ENCODE results near the gene TSSK1B.
"Not testable (repeated sequence)": the region's sequence is repeated elsewhere in the genome, so short reads cannot be mapped to it uniquely, and the experiment has no call there.

The TSSK1B gene, protein sequence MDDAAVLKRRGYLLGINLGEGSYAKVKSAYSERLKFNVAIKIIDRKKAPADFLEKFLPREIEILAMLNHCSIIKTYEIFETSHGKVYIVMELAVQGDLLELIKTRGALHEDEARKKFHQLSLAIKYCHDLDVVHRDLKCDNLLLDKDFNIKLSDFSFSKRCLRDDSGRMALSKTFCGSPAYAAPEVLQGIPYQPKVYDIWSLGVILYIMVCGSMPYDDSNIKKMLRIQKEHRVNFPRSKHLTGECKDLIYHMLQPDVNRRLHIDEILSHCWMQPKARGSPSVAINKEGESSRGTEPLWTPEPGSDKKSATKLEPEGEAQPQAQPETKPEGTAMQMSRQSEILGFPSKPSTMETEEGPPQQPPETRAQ

DNA sequence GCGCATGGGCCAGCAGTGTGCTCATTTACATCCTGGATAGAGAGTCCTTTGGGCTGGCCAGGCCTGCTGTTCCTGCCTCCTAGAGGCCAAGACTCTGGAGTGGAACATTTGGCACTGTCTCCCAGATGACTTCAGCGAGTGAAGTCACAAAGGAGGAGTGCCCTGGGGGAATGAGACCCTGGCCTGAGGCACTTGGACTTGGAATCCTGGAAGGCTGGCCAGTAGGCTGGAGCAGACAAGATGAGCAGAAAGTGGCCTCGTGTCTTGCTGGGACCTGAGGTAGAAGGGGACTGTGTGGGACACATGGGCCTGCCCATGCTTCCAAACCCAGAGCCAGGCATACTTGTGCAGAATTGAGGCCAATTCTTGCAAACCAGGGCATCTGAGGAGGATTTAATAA lies at the start of gene TSSK1B:
TSSK1B (minus strand) TSS at position 101 of the 400 bp plus-strand sequence. CDS start 150 bp downstream, outside the sequence.
- no peak for DNase-seq

DNA sequence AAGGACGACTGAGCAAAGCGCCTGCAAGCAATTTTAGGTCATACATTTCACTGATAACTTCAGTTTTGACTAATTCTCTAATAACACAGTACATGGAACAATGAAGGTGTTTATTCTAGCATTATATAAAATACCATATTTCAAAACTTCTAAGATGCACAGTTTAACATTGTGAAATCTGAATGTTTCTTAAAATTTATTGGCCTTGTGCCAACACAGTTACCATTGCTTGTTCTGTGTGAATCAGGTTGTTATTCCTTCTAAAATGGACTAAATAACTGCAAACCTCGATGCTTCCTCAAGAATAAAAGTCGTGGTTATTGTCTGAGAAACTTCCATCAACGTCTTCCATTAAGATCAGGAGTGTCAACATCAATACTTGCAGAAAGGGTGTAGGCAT lies 45.5 kb upstream of the TSSK1B start:
- no peak for DNase-seq

DNA sequence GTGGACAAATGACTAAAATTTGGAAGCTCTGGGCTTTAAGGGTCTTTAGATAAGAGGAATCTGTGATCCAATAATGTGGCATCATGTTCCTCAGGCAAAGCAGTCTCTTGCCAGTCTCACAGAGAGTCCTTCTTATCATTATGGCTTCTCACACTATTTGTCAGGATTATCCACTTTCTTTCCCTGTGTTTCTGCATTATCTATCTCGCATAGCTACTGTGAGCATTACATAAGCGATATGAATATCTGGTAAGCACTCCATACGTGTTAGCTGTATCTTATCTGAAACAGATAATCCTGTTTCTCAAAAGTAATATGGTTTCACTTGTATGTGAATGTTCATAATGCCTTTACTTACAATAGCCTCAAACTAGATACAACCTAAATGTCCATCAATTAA lies 43.9 kb upstream of the TSSK1B start:
- DNase-seq: no peak

DNA sequence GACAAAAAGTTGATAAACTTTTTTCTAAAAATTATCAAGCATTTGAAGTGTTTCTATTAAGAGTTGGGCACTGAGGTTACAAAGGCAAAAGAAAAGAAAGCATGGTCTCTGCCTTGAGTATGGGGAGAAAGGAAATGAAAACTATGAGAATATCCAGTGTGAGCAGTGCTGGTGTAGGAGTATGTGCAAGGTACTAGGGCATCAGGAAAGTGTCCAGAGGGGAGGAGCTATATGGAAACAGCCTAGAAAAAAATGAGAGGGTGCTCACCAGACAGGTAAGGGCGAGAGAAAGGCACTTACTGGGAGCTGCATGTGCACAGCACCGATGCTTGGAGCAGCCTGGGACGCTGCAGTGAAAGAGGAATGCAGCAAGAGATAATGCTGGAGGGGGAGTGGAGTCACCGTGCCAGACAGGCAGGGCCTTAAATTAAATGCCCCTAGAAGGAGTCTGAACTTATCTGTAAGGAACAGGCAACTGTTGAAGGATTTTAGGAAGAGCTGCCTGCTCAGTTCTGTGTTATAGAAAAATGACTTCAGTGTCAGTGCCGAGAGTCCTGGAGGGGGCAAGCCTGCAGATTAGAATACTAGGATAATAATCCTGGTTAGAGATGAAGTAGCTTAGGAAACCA lies 39.4 kb upstream of the TSSK1B start:
- no peak for DNase-seq

DNA sequence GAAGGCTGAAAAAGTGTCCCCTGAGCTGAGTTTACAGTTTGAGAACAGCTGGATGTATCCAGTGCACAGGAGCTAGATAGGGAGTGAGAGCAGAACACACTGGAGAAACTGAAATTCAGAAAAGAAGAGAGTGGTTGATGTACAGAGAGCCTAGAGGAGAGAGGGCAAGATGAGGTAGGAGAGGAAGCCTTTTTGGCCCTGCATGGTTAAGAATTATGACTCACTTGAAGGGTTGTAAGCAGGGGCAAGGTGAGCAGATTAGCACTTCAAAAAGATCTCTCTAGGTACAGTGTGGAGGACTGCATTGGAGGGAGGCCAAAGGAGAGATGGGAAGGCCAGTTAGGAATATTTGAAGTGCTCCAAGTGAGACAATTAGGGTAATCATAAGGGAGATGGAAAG lies 28.2 kb upstream of the TSSK1B start:
- no peak for DNase-seq

DNA sequence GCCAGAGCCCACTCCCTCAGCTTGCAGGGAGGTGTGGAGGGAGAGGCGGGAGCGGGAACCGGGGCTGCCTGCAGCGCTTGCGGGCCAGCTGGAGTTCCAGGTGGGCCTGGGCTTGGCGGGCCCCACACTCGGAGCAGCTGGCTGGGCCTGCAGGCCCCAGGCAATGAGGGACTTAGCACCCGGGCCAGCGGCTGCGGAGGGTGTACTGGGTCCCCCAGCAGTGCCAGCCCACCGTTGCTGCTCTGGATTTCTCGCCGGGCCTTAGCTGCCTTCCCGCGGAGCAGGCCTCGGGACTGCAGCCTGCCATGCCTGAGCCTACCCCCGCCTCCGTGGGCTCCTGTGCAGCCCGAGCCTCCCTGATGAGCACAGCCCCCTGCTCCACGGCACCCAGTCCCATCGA lies 22.3 kb upstream of the TSSK1B start:
- not testable (repeated sequence) for DNase-seq

DNA sequence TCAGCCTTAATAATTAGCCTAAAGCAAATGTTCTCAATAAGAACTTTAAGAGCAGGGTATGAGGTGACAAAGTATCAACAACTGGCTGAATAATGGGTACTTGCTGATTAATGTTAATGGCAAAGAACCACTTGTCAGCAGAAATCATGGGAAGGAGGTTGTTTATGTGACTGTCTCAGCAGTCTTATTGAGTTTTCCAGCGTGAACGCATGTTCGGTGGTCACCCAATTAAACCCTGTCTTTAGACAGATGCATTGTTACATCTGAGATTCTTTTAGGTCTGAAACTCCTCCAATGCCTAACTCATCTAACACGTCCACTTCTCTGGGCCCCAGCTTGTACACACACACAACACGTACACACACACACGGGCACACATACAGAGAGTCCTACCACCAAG lies 18.2 kb upstream of the TSSK1B start:
- DNase-seq: no peak

DNA sequence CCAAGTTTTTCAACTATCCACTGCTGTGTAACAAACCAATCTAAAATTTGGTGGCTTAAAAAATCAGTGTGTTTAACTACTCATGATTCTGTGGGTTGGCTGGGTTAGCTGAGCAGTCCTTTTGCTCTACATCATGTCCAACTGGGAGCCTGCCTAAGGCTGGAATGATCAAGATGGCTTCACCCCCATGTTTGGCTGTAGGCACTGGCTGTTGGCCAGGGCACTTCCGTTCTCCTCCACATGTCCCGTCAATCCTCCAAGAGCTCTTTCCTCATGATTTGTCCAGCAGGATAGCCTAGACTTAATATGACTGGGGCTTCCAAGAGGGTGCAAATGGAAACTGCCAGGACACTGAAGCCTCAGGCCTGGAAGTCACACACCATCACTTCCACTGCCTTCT lies 17.0 kb upstream of the TSSK1B start:
- no peak for DNase-seq

DNA sequence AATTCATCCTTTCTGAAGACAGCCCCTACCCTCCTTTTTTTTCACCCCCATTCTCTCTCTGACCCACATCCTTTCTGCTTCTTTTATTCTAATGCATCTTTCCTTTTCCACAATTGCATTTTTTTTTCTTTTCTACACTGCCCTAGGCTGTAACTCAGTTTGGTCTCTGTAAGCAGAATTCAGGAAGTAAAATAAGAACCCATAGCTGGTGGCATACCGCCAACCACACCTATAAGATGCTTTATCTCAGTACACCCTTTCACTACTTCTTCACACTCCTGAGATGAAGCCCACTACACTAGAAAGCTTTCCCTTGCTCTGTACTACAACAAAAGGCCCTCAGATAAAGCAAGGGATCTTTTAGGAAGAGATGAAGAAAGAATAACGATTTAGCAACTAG lies 16.1 kb upstream of the TSSK1B start:
- no peak for DNase-seq

DNA sequence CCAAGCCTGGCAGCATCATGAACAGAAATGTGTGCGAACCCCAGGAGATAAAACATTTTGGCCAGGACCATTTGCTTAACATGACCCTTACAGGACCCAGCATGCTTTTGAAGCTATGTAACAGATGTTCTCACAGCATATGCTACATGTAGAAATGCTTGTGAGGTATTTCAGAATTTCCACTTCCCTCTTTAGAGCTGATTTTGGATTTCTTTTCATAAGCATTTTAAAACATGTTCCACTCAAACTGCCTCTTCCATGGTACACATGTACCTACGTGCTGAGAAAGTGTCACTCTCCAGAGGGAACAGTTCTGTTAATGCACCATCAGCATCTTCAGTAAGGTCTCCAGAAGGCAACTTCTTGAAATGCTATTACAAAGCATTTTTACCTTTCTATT lies 15.7 kb upstream of the TSSK1B start:
- no peak for DNase-seq

DNA sequence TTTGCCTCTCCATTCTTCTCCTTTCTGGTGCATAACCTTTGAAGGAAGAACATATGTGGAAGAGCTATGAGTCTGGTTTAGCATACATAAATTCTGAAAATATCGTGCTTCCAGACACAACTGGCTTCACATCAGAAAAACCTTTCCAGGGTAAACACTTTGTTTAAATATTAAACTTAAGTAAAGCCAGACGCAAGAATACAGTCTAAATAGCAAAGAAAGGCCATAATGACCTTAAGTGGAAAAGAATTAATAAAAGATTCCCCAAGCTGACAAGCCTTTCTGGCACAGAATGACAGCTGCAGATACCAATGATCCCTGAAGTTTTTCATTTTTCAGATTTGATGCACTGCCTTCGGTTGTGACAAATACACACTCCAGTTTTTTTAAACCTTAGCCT lies 13.5 kb upstream of the TSSK1B start:
- DNase-seq: no peak

DNA sequence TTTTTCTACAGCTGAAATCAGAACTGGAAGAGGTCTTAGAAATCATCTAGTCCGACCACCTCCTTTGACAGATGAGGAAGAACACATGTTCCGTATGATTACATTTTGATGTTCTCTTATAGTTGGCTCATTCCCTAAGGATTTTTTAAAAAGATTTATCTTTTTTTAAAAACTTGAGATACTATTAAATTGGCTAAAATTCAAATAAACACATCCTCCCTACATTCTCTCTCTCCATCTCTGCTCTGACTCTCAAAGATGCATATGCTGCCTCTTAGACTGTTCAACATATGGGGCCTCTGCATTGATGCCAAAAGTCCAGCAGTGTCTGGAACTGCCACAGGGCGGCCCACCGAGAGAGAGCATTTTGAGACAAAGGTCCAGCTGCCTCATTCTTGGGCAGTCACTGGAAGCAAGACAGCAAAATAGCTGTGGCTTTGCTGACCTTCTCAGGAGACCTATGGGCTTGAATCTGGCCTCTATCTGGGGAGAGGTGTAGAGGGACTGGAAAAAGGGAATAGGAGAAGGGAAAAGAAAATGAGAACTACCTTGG lies 12.8 kb upstream of the TSSK1B start:
- no peak for DNase-seq

DNA sequence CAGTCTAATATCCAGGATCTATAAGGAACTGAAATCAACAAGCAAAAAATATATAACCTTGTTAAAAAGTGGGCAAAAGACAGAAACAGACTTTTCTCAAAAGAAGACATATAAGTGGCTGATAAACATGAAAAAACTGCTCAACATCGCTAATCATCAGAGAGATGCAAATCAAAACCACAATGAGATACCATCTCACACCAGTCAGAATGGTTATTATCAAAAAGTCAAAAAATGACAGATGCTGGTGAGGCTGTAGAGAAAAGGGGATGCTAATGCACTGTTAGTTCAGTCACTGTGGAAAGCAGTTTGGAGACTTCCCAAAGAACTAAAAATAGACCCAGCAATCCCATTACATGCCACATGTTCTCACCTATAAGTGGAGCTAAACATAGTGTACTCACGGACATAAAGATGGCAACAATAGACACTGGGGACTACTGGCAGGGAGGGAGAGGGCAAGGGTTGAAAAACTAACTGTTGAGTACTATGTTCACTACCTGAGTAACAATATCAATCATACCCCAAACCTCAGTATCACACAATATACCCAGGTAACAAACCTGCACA lies 11.7 kb upstream of the TSSK1B start:
- DNase-seq: no peak

DNA sequence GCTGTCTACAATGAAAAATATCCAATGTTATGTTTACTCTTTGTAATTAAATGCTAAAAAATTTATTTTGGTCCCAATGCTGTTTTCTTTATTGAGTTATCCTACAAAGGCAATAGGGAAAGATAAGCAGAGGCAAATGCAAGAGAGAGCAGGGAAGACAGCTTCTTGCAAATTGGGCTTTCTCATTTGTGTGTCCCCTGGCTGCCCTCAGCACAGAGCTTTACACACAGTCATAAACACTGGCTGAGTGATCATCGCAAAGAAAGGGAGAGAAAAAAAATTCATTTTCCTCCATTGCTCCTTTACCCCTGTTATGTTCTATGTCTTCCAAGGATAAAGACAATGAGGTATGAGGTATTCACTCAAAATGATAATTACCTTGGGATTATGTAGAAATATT lies 2.3 kb upstream of the TSSK1B start:
- DNase-seq: no peak

DNA sequence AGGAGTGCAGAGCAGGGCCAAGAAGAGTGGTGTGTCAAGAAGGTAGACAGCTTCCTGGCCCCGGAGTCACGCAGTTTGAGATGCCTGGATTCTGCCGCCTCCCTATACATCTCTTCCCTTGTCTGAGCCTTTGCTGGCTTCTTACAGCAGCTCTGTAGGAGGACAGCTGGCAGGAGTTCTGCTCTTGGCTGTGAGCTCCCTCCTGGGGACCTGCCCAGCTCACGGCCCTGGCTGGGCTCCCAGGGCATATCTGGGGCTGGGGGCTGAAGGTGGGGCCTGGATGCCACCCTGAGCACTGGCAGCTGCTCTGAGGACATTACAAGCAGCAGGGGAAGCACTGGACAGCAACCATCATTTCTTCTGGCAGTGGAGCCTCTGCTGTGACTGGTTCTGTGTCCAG lies 786 bp upstream of the TSSK1B start:
- no peak for DNase-seq

DNA sequence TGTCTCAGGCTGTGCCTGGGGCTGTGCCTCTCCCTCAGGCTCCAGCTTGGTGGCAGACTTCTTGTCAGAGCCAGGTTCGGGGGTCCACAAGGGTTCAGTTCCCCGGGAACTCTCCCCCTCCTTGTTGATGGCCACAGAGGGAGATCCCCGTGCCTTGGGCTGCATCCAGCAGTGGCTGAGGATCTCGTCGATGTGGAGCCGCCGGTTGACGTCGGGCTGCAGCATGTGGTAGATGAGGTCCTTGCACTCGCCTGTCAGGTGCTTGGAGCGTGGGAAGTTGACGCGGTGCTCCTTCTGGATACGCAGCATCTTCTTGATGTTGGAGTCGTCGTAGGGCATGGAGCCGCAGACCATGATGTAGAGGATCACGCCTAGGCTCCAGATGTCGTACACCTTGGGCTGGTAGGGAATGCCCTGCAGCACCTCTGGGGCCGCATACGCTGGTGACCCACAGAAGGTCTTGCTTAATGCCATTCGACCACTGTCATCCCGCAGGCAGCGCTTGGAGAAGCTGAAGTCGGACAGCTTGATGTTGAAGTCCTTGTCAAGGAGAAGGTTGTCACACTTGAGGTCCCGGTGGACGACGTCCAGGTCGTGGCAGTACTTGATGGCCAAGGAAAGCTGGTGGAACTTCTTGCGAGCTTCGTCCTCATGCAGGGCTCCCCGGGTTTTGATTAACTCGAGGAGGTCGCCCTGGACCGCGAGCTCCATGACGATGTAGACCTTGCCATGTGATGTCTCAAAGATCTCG lies 752 bp downstream of the TSSK1B start:
- DNase-seq: no peak

DNA sequence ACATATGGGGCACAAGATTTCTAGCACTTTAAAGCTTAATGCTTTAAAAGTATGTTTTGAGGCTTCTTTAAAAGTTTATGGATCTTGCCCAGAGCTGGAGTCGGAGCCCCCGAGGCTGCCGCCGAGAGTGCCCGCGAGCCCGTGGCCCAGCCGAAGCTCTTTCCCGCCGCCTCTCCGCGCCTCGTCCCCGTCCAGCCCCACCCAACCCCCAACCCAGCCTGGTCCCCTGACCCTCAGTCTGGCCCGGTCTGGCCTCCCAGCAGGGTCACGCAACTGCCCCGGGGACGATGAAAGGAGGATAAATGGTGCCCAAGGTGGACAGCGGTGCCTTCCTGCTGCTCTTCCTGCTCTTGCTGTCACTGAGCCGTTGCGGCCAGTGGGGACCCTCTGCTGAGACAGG lies 1.7 kb downstream of the TSSK1B start:
- DNase-seq: no peak

DNA sequence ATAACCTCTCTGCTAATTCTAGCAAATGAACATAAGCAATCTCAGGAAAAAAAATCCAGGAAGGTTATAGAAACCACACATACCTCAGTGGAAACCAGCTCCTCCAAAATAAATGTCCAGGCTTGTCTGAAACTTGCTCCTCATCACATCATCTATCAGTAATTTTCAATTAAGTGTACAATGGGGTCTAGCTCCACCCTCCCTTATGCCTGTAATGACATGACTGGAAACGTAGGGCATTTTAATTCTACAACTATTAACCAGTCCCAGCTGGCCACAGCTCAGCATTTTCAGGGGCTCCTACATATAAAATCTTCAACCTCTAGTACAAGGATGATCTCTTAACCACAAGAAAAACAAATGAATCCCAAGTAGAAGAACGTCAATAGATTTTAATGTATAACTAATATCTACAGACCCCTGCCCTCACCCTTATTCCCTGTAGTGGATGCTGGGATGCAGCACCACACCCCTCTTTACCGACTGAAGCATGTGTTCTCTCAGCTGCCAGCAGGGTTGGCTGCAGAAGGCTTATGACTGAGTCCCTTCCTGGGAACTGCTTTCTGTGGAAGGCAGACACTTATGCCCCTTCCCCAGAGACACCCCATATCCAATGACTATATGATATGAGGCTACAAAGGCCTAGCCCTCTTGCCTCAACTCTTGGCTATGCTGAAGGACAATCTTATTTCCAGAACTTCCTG lies 6.8 kb downstream of the TSSK1B start:
- DNase-seq: no peak

DNA sequence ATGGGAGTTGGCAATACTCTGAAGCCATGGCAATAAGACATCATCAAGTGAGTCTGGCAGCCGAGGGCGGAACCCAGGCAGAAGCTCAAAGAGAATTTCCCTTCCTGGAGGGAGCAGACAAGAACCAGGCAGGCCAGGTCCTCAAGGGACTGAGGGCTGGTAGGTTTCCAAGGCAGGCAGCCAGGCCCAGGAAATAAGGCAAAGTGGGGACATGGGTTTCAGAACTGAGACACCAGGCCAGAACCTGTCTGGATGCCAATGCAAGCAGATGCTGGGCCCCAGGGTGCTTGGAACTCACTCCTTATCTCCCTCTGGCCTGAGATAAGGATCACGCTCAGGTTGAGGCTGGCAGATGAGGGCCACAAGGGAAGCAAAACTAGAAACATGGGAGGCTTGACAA lies 8.9 kb downstream of the TSSK1B start:
- DNase-seq: no peak

DNA sequence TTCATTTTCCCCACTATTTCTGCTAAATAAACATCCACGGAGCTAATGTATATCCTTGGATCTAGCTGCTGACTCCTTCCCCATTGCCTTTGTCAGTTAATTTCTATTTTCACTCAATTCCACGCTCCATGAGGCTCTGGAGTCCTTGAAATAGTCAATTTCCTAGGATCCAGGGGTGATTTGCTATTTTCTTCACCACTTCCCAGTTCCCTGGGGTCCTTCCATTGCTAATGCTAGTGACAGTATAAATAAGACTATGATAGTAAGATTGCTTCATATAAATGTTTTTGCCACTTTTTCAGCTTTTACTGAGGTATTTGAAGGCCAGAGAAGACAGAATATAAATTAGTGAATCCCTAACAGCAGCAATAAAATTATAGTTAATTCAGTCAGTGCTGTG lies 13.1 kb downstream of the TSSK1B start:
- no peak for DNase-seq

DNA sequence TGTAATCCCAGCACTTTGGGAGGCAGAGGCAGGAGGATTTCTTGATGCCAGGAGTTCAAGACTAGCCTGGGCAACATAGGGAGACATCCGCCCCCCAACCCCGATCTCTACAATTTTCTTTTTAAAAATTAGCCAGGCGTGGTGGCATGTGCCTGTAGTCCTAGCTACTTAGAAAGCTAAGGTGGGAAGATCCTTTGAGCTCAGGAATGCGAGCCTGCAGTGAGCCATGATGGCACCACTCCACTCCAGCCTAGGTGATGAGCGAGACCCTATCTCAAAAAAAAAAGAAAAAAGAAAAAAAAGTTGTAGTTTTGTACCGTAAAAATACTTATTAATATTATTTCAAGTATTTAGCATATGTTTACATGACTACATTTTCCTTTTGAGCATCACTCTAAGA lies 29.3 kb downstream of the TSSK1B start:
- DNase-seq: no peak

DNA sequence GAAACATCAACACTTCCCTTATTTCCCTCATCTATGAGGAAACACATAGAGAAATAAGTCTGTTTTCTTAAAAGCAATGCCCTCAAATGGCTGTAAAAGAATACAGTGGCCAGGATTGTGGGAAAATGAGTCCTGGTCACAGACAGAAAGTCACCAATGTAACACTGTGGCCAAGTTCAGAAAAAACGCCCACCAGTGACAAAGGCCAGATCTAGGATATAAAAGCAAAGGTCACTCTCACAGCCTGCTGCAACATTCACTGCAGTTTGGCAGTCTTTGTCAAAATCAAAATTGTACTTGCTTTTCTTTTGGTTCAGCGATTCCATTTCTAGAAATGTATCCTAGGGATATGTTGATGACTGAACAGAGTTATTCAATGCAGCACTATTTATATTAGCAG lies 30.5 kb downstream of the TSSK1B start:
- no peak for DNase-seq

DNA sequence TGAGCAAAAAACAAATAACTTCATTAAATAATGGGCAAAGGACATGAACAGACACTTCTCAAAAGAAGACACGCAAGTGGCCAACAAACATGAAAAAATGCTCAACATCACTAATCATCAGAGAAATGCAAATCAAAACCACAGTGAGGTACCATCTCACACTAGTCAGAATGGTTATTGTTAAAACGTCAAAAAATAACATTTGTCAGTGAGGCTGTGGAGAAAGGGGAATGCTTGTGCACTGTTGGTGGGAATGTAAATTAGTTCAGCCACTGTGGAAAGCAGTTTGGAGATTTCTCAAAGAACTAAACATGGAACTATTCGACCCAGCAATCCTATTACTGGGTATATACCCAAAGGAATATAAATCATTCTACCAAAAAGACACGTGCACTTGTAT lies 36.8 kb downstream of the TSSK1B start:
- not testable (repeated sequence) for DNase-seq

Data from AML-193 (cell line).